Thyroid gland (tissue), 4 donors: ENCODE data around the gene METTL4. TPM values are rescaled to one million over a fixed set of nuclear protein-coding genes. Genes with fewer than 3 reads are reported as not detected.

Source experiments
- DNase-seq, 2 donors: peaks; one replicate each; pipeline ENCODE4 v3.0.0-alpha.2; 2019
- H3K27ac ChIP-seq, 3 donors: fragments of 200-600 bp; sonication (generic); 1 replicate in 2 of 3; 2 replicates in 1 of 3; pipeline ENCODE4 v1.5.1; 2016 to 2019; ENCODE audit warnings: mild to moderate bottlenecking in 1 of 3, moderate library complexity in 1 of 3
- H3K27me3 ChIP-seq: fragments of 200-600 bp; sonication (generic); one replicate; pipeline ENCODE4 v1.5.1; 2019
- H3K36me3 ChIP-seq, 2 donors: fragments of 200-600 bp; sonication (generic); one replicate each; pipeline ENCODE4 v1.5.1; 2016 to 2019
- H3K4me1 ChIP-seq, 2 donors: fragments of 200-600 bp; sonication (generic); one replicate each; pipeline ENCODE4 v1.5.1; 2017 to 2019
- H3K4me3 ChIP-seq, 3 donors: fragments of 200-600 bp; sonication (generic); replicated peaks in 1 of 3; 1 replicate in 2 of 3; 2 replicates in 1 of 3; pipeline ENCODE4 v1.5.1; 2016; ENCODE audit warnings: mild to moderate bottlenecking in 1 of 3
- H3K9me3 ChIP-seq: fragments of 200-600 bp; sonication (generic); one replicate; pipeline ENCODE4 v1.5.1; 2017
- CTCF ChIP-seq, 6 experiments: fragments of 200-600 bp in 3 of 6; fragments of 450-650 bp in 3 of 6; sonication (generic) in 3 of 6; IDR thresholded peaks; one replicate each; pipeline ENCODE4 v1.5.1; 2016 to 2019; ENCODE audit warnings: antibody characterized with exemption in 6 of 6, mild to moderate bottlenecking in 2 of 6, inconsistent platforms in 1 of 6, moderate library complexity in 1 of 6
- POLR2A ChIP-seq, 2 donors: fragments of 450-650 bp; IDR thresholded peaks; one replicate each; pipeline ENCODE4 v1.6.1; 2017; ENCODE audit warnings: antibody characterized with exemption in 2 of 2, mild to moderate bottlenecking in 2 of 2, moderate library complexity in 1 of 2
- WGBS, 2 donors: methylation state at CpG; one replicate each; pipeline ENCODE4 v1.1.5; 2017; 5-methylcytosine and 5-hydroxymethylcytosine counted together
- intact Hi-C: fragments of 100-400 bp; cut with DNase I; formaldehyde crosslinking; loops from one replicate; pipeline ENCODE4 v1.15.1; 2023
- total RNA-seq, 4 donors: library from RNA; depleted of rRNA; stranded (reverse); fragments of >200 nt; gene quantifications; one replicate each; pipeline ENCODE4 v1.2.3, GENCODE V29; 2016

METTL4 gene
- total RNA-seq, 4 donors from 2014 or later = 9.9 to 21.8 (median 16.5) TPM

GRCh38 chr18:2568129-2568528 is 3.2 kb downstream of the METTL4 start:
- WGBS, 2 donors = 79 to 82% methylated on average over 6 of the region's 6 CpGs
- no peaks in the 10 kb centered on the region for H3K9me3 ChIP-seq
- no peak overlapping the region for H3K27ac ChIP-seq
- TF ChIP-seq CTCF (IDR thresholded peaks at IDR 0.05) (no peak), POLR2A (IDR thresholded peaks at IDR 0.05) (no peak)
- H3K4me1 ChIP-seq = peaks cover 5 to 13% of the 10 kb centered on the region in 2 donors
- H3K36me3 ChIP-seq = no peaks in the 10 kb centered on the region
- no peak for DNase-seq
- H3K27me3 ChIP-seq = no peaks in the 10 kb centered on the region
- no peak overlapping the region for H3K4me3 ChIP-seq
- intact Hi-C loops = no loop called here

- WGBS, 2 donors = 94 to 100% methylated on average over 1 of the region's 1 CpG
- Histone ChIP-seq H3K27ac (no peak overlapping the region), H3K36me3 (peaks cover 0 to 7% of the 10 kb centered on the region in 2 donors), H3K4me3 (no peak overlapping the region), H3K27me3 (no peaks in the 10 kb centered on the region), H3K9me3 (no peaks in the 10 kb centered on the region), H3K4me1 (peaks cover 0 to 3% of the 10 kb centered on the region in 2 donors)
- DNase-seq = no peak
- no peak for TF ChIP-seq POLR2A (IDR thresholded peaks at IDR 0.05)
- no peak for TF ChIP-seq CTCF (IDR thresholded peaks at IDR 0.05)
- intact Hi-C loops = no loop called here
Measured at GRCh38 chr18:2564373-2564772, 6.9 kb downstream of the METTL4 start.

- 97 to 98% methylated on average over 1 of the region's 1 CpG for WGBS, 2 donors
- Histone ChIP-seq H3K4me3 (no peak overlapping the region), H3K4me1 (no peaks in the 10 kb centered on the region), H3K36me3 (peaks cover 0 to 7% of the 10 kb centered on the region in 2 donors), H3K27ac (no peak overlapping the region), H3K9me3 (no peaks in the 10 kb centered on the region), H3K27me3 (no peaks in the 10 kb centered on the region)
- DNase-seq = no peak
- no peak for TF ChIP-seq CTCF (IDR thresholded peaks at IDR 0.05)
- intact Hi-C loops = no loop called here
Measured at GRCh38 chr18:2559249-2559648, 12.1 kb downstream of the METTL4 start.

- TF ChIP-seq CTCF (IDR thresholded peaks at IDR 0.05) (no peak), POLR2A (IDR thresholded peaks at IDR 0.05) (no peak)
- Histone ChIP-seq H3K36me3 (peaks cover 0 to 5% of the 10 kb centered on the region in 2 donors), H3K27ac (no peak overlapping the region), H3K27me3 (no peaks in the 10 kb centered on the region), H3K4me1 (no peaks in the 10 kb centered on the region), H3K4me3 (no peak overlapping the region), H3K9me3 (no peaks in the 10 kb centered on the region)
- 96 to 100% methylated on average over 1 of the region's 1 CpG for whole genome bisulfite sequencing, 2 donors
- intact Hi-C loops = no loop called here
- DNase-seq = no peak
Measured at GRCh38 chr18:2557536-2557935, 13.8 kb downstream of the METTL4 start.

GRCh38 chr18:2555895-2556294 is 15.4 kb downstream of the METTL4 start:
- no peak for DNase-seq
- intact Hi-C loops = no loop called here
- Histone ChIP-seq H3K4me3 (no peak overlapping the region), H3K9me3 (no peaks in the 10 kb centered on the region), H3K4me1 (no peaks in the 10 kb centered on the region), H3K27me3 (no peaks in the 10 kb centered on the region), H3K27ac (no peak overlapping the region), H3K36me3 (peaks cover 0 to 8% of the 10 kb centered on the region in 2 donors)
- TF ChIP-seq CTCF (IDR thresholded peaks at IDR 0.05) (no peak), POLR2A (IDR thresholded peaks at IDR 0.05) (no peak)
- 81 to 86% methylated on average over 4 of the region's 4 CpGs for WGBS, 2 donors
